Psoas muscle (tissue), 8 donors: Measurements from ENCODE around the gene CCDC28B. TPM values are rescaled to one million over a fixed set of nuclear protein-coding genes. Genes with fewer than 3 reads are reported as not detected.

Experiments
- ATAC-seq, 4 donors: fragments of 200-7000 bp; cut with Tn5 transposase; one replicate each; pipeline ENCODE4 v1.9.1; 2020; ENCODE audit warnings: moderate library complexity in 3 of 4, mild to moderate bottlenecking in 2 of 4
- DNase-seq, 2 donors: peaks; one replicate each; pipeline ENCODE4 v3.0.0-alpha.2; 2020
- H3K27ac ChIP-seq: fragments of 200-600 bp; one replicate; pipeline ENCODE4 v1.8.0; 2022
- H3K27me3 ChIP-seq, 3 donors: fragments of 200-600 bp in 1 of 3; one replicate each; pipeline versions ENCODE4 v1.6.1 to v1.8.0; 2013 to 2022; ENCODE audit warnings: low read length in 2 of 3, mild to moderate bottlenecking in 2 of 3, moderate library complexity in 1 of 3; ENCODE audit not compliant: insufficient read depth in 3 of 3
- H3K36me3 ChIP-seq, 2 donors: fragments of 200-600 bp in 1 of 2; one replicate each; pipeline versions ENCODE4 v1.6.1 to v1.8.0; 2013 to 2022; ENCODE audit warnings: low read depth in 1 of 2, mild to moderate bottlenecking in 1 of 2, moderate library complexity in 1 of 2; ENCODE audit not compliant: insufficient read depth in 1 of 2
- H3K4me1 ChIP-seq: fragments of 200-600 bp; one replicate; pipeline ENCODE4 v1.8.0; 2022
- H3K4me3 ChIP-seq: fragments of 200-600 bp; one replicate; pipeline ENCODE4 v1.8.0; 2022; ENCODE audit warnings: mild to moderate bottlenecking
- H3K9me3 ChIP-seq: fragments of 200-600 bp; one replicate; pipeline ENCODE4 v1.8.0; 2022
- WGBS, 3 donors: extraction: QIAGEN DNeasy Blood & Tissue Kit; methylation state at CpG; one replicate each; pipeline versions ENCODE4 v1.1.6 to v1.1.7; 2013; 5-methylcytosine and 5-hydroxymethylcytosine counted together
- intact Hi-C, 2 donors: fragments of 100-400 bp; cut with DNase I; formaldehyde crosslinking; loops; one replicate each; pipeline versions ENCODE4 v1.11.0 to v1.14.2; 2022
- polyA plus RNA-seq, 3 donors: library from polyadenylated mRNA; stranded (reverse); fragments of 200-250 nt; gene quantifications; one replicate each; pipeline ENCODE4 v1.2.3, GENCODE V29; 2013
- total RNA-seq, 4 donors: library from RNA; stranded (reverse); fragmentation: NEBNext Ultra II Directional in 2 of 4; extraction: Animal tissue kit (Norgen Biotek cat#: 25700) in 2 of 4; gene quantifications; one replicate each; pipeline versions ENCODE4 v1.2.1 to v1.2.4, GENCODE V29; 2021 to 2023
- TF ChIP-seq, protein P1 (sequence below): fragments of 200-600 bp; IDR thresholded peaks from one replicate; pipeline ENCODE4 v1.8.0; 2022; ENCODE audit warnings: antibody characterized with exemption
- donor health status: healthy with polysubstance abuse.
- donor health status: DM: no; HTN: no; CAD: no; lungs with moderate emphysema.
- donor health status: Bipolar disorder and iron deficiency.
- donor health status: healthy.
- donor health status: DM: yes; HTN: yes; CAD: no.
- donor health status: DM: no; HTN: no; CAD: no.
- donor health status: DM: no; HTN: no; CAD: no.
- donor health status: DM: yes; HTN: yes; CAD: no.

CCDC28B gene
- total and polyA plus RNA-seq, 7 donors, result 22.2 to 69.2 (median 44.9) TPM

DNA sequence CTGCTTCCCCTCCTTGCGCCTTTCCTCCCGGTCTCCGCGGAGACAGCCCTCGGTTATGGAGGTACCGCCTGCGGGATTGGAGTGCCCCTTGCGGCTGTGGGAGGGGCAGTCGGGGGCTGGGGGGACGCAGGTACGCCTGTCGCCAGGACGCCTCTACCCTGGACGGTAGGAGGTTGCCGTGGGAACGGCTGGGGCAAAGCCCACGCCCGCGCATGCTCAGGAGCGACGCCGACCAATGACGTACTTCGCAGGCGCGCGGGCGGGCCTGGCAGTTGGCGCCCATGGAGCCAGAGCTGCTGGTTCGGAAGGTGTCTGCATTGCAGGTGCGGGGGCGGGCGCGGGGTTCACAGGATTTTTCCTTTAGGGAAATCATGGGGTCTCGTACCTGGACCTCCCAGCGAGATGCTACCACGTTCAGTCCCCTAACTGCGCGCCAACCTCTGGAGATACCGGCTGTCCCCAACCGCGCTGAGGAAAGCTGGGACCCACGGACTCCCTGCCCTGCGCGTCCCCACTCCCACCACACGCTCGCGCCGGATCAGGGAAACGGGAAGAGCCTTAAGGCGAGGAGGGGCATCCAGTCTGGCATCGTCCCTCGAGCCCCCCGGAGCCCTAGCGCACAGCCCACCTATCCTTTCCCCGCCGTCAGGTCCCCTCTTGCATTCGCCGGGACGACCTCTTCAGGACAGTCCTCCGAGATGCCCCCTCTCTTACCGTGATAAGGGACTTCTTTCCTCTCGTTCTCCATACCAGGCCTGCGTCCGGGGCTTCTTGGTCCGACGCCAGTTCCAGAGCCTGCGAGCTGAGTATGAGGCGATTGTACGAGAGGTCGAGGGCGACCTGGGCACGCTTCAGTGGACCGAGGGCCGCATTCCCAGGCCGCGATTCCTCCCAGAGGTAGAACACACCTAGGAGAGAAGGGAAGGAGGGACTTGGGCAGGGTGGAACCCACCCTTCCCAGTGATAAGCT is 5.3 kb downstream of the CCDC28B start, which contains the start of gene IQCC:
IQCC (plus strand) TSS at position 271 of the 970 bp plus-strand sequence; CDS start at position 282, 11 bp downstream.
- intact Hi-C loops, result no loop called here
- peak within 1 kb of the TSS; percentile 85 for H3K4me3 ChIP-seq
- ATAC-seq, result peak; percentile 75 to 85 (median 78)
- 2% methylated on average over 67 to 77 of the region's 77 CpGs for whole genome bisulfite sequencing, 3 donors
- peak; percentile 87 to 93 for DNase-seq
- H3K9me3 ChIP-seq, result no peaks in the 10 kb centered on the region
- H3K36me3 ChIP-seq, result peaks cover 0 to 10% of the 10 kb centered on the region in 2 donors
- H3K27me3 ChIP-seq, result no peaks in the 10 kb centered on the region
- TF ChIP-seq, protein P1, sequence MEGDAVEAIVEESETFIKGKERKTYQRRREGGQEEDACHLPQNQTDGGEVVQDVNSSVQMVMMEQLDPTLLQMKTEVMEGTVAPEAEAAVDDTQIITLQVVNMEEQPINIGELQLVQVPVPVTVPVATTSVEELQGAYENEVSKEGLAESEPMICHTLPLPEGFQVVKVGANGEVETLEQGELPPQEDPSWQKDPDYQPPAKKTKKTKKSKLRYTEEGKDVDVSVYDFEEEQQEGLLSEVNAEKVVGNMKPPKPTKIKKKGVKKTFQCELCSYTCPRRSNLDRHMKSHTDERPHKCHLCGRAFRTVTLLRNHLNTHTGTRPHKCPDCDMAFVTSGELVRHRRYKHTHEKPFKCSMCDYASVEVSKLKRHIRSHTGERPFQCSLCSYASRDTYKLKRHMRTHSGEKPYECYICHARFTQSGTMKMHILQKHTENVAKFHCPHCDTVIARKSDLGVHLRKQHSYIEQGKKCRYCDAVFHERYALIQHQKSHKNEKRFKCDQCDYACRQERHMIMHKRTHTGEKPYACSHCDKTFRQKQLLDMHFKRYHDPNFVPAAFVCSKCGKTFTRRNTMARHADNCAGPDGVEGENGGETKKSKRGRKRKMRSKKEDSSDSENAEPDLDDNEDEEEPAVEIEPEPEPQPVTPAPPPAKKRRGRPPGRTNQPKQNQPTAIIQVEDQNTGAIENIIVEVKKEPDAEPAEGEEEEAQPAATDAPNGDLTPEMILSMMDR, result no peak
- peak within 1 kb of the TSS; percentile 53 for H3K27ac ChIP-seq
- H3K4me1 ChIP-seq, result peaks cover 24% of the 10 kb centered on the region

DNA sequence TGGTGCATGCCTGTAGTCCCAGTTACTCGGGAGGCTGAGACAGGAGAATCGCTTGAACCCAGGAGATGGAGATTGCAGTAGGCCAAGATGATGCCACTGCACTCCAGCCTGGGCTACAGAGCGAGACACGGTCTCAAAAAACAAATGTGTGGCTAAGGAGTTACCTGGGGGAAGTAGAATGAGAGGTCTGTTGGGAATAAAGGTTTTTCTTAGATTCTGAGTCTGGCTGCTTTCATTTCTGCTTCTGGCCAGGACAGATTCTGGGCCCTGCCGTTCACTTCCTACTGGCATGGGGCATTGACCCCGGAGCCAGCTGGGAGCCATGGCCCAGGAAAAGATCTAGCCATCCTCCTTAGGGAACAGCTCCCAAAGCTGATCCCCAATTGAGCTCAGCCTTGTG is 8.1 kb downstream of the CCDC28B start:
- 72 to 77% (median 75%) methylated on average over 6 of the region's 6 CpGs for WGBS, 3 donors
- H3K4me3 ChIP-seq, result no peak overlapping the region
- no peaks in the 10 kb centered on the region for H3K27me3 ChIP-seq
- TF ChIP-seq, protein P1, result no peak
- intact Hi-C loops, result no loop called here
- no peak for ATAC-seq
- peaks cover 0 to 10% of the 10 kb centered on the region in 2 donors for H3K36me3 ChIP-seq
- no peak overlapping the region for H3K27ac ChIP-seq
- no peak for DNase-seq
- H3K4me1 ChIP-seq, result peaks cover 13% of the 10 kb centered on the region
- H3K9me3 ChIP-seq, result no peaks in the 10 kb centered on the region

DNA sequence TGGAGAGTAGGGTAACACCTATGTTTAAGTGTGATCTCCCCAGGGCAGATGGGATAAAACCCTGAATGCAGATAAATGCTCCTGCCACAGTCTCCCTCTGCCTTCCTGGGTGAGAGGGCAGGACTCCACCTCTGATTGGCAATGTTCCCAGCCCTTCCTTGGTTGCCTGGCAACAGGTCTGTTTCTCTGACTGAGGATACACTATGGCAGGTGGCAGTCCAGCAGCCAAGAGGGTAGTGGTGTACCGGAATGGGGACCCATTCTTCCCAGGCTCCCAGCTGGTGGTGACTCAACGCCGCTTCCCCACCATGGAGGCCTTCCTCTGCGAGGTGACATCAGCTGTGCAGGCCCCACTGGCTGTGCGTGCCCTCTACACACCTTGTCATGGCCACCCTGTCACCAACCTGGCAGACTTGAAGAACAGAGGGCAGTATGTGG is 8.5 kb downstream of the CCDC28B start, which contains the start of gene DCDC2B:
DCDC2B (plus strand) TSS at position 199 of the 438 bp plus-strand sequence; CDS start at position 204, 5 bp downstream.
- H3K9me3 ChIP-seq, result no peaks in the 10 kb centered on the region
- ATAC-seq, result peak; percentile 11 to 65 (median 36)
- TF ChIP-seq, protein P1, result no peak
- H3K4me3 ChIP-seq, result no peak within 1 kb of the TSS
- WGBS, 3 donors, result 28 to 41% (median 33%) methylated on average over 5 of the region's 5 CpGs
- DNase-seq, result peak in 1 of 2 donors; percentile 60
- peaks cover 0 to 8% of the 10 kb centered on the region in 2 donors for H3K36me3 ChIP-seq
- intact Hi-C loops, result no loop called here
- peaks cover 13% of the 10 kb centered on the region for H3K4me1 ChIP-seq
- no peaks in the 10 kb centered on the region for H3K27me3 ChIP-seq
- no peak within 1 kb of the TSS for H3K27ac ChIP-seq

DNA sequence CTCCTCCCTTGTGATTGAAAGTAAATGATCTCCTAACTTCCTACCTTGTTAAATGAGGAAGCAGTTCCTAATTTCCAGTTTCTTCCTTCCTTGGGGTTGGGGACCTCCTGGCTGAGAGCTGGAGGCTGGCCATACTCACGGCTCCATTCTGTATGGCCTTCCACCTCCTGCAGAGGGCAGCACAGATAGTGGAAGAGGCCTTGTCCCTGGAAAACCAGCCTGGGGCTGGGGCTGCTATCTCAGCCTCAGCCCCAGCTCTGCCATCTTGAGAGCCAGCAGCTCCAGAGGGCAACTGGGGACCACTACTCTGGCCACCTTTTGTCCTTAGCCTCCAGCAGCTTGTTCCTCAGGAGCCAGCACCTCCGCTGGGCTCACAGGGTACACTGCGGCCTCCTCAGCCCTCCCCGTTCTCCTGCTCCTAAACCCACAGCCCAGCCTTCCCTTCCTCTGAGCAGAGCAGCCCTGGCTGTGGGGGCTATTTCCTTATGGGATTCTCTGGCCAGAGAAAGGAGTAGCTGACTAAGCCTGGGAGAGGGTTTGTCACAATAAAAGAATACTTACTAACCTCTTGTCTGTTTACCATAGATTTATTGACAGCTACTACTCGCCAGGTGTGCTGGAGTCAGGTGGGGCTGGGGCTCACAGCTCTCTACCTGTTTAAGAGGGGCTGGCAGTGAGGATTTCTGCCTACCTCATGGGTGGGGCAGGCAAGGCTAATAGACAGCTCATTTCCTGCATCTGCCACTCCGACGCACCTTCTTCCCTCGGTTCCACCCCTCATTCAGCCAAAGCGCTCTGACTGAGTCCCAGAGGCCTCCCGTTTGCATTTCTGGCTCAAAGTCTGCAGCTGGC is 15.5 kb downstream of the CCDC28B start:
- Histone ChIP-seq H3K4me3 (no peak overlapping the region), H3K9me3 (no peaks in the 10 kb centered on the region), H3K36me3 (peaks cover 4 to 56% of the 10 kb centered on the region in 2 donors), H3K4me1 (peaks cover 3% of the 10 kb centered on the region), H3K27ac (no peak overlapping the region), H3K27me3 (no peaks in the 10 kb centered on the region)
- DNase-seq, result peak in 1 of 2 donors; percentile 68
- intact Hi-C loops, result loop anchor here (2.0 to 10.0 kb wide), 2 partner anchors 99 to 101 kb away; no protein-coding TSS in a partner anchor
- 72 to 76% (median 75%) methylated on average over 10 of the region's 10 CpGs for WGBS, 3 donors
- TF ChIP-seq, protein P1, result peak; percentile 70
- peak; percentile 78 to 89 (median 82) for ATAC-seq
